Erythroblast (primary cell): ENCODE data around the gene UBE4B.

Experiments used
- GATA1 ChIP-seq: IDR thresholded peaks from 2 replicates; pipeline ENCODE4 v1.6.1; 2011; ENCODE audit warnings: low read depth, mild to moderate bottlenecking, control low read depth, low read length, moderate library complexity
- POLR2A ChIP-seq: IDR thresholded peaks from 2 replicates; pipeline ENCODE4 v1.6.1; 2011; ENCODE audit warnings: mild to moderate bottlenecking, low read length

DNA sequence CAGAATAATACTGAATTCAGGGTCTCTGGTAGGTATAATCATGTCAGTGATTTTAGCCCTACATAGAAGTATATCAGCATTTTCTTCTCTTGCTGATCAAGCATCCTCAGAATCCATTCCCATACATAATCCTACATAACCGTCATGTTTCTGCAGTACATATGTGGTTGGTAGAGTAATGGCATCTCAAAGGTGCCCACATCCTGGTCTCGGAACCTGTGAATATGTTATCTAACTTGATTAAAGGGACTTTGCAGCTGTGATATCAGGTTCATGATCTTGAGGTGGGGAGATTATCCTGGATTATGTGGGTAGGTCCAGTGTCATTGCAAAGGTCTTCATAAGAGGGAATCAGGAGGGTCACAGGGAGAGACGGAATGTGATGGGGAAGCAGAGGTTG, 108.2 kb downstream of the UBE4B start:
- TF ChIP-seq POLR2A, result no peak
- no peak for TF ChIP-seq GATA1
